ENCODE data around the gene SYNE3.

DNA sequence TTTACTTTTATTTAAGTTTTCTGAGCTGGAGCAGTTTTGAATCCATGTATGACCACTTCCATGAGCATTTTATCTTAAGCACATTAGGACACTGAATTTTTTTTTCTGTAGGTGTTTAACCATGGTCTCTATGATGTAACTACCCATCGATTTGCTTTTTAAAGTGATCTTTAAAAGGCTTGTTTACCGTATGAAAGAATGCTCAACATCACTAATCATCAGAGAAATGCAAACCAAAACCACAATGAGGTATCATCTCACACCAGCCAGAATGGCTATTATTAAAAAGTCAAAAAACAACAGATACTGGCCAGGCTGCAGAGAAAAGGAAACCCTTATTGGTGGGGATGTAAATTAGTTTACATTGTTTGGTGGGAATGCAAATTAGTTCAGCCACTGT lies 41.4 kb upstream of the SYNE3 start:
- TF ChIP-seq EP300 (IDR thresholded peaks at IDR 0.05) (no peak), POLR2A (IDR thresholded peaks at IDR 0.05) (no peak)
- TF ChIP-seq, protein P1, sequence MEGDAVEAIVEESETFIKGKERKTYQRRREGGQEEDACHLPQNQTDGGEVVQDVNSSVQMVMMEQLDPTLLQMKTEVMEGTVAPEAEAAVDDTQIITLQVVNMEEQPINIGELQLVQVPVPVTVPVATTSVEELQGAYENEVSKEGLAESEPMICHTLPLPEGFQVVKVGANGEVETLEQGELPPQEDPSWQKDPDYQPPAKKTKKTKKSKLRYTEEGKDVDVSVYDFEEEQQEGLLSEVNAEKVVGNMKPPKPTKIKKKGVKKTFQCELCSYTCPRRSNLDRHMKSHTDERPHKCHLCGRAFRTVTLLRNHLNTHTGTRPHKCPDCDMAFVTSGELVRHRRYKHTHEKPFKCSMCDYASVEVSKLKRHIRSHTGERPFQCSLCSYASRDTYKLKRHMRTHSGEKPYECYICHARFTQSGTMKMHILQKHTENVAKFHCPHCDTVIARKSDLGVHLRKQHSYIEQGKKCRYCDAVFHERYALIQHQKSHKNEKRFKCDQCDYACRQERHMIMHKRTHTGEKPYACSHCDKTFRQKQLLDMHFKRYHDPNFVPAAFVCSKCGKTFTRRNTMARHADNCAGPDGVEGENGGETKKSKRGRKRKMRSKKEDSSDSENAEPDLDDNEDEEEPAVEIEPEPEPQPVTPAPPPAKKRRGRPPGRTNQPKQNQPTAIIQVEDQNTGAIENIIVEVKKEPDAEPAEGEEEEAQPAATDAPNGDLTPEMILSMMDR (IDR thresholded peaks at IDR 0.05) = no peak
